HG02610 (cell line): ENCODE results near the gene SLC10A7.
A peak's percentile ranks its signal among the peaks of the same experiment; 100 is the strongest.

Experiments used
- ATAC-seq: cut with Tn5 transposase; IDR thresholded peaks from one replicate; pipeline ENCODE4 v1.9.1; 2021; ENCODE audit warnings: mild to moderate bottlenecking, moderate library complexity; ENCODE audit not compliant: unreplicated experiment

SLC10A7 gene

DNA sequence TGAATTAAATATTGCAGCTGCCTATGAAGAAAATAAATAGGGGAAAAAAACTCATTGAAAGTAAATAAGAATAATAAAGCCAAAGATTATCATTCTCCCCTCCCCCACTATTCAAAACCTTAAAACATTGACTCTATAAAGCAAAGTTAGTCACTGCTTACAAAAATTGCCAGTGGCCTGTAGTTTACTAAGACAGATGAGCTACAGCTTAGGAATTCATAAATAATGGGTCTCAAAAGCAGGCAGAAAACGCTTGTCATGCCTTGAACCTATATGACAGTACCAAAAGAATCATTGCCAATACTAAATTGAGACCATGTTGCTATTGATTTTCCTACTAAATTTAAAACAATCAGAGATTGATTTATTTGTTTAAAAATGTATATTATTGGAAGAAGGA lies 78.9 kb downstream of the SLC10A7 start:
- no peak for ATAC-seq

DNA sequence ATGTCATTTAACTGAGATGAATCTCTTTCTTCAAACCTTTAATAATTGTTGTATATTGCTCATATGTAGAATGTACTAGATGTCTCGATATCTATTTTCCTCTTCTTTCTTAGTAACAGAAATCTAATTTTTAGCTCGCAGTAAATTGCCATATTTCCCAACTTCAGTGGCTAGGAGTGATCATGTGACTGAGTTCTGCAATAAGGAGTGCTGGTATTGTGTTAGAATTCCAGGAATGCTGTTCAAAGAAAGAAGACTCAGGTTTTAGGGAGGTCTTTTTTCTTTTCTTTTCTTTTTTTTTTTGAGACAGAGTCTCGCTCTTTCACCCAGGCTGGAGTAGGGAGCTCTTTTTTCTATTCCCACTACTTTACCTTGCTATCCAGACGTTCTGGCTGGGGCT lies 81.7 kb downstream of the SLC10A7 start:
- ATAC-seq: no peak

DNA sequence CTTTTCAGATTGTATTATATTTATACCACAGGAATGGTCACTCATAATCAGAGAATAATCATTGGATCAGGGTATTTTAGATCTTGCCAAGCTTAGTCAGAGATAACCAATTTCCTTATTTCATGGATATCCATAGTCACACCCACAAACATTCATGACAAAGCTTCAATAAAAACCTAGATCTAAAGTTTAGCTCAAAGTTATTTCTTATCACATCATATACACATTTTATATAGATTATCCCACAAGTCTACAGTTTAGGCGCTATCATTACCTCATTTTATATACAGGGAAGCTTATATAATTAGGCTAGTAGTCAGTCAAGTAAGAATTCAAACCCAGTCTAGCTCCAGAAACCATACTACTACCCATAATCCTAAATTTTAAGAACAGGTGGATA lies 82.3 kb downstream of the SLC10A7 start:
- ATAC-seq: no peak

DNA sequence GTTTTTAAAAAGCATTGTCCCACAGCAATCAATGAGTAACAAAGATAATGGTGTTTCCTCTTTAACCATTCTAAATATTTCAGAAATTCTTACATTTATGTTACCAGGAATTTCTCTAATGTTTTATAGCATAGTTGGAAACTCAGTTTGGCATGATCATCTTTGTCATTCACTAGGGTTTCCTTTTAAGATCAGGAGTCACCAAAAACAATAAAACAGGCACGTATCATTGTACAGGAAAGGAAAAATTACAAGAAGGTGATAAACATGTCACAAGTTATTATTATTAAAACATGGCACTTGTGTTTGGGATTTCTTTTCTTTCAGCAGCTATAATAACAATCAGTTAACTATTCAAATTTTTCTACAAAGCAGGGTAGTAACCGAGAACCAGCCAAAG lies 84.0 kb downstream of the SLC10A7 start:
- ATAC-seq: no peak

DNA sequence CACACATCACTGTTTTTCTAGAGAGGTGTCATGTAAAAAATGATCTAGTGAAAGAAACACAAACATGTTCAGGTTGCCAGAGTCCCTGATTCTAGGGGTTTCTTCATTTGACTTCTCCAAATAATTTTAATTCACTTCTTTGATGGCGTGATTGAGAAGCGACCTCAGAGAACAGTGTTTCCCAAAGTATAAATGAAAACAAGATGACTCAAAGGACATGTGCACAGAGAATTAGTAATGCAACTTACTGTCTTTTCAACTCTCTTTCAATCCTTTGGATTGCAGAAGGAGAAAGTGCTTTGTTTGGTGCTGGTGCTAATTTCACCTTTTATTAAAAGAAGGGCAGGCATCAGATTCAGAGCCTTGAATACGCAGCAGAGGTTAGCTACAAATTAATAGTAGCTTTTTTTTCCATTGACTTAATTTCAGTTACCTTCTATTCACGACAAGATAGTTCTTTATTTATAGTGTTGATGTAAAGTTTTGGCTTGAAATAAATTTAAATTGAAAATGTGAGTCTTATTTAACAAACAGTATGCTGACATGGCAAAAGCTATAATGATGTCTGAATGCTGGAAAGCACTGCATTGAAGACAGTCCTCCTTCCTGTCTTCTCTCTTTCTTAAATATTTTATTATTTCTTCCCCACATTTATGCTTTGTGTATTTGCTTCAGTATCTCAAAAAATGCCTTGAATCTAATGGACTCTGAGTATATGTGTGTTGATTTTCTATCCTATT lies 85.1 kb downstream of the SLC10A7 start:
- ATAC-seq: no peak

DNA sequence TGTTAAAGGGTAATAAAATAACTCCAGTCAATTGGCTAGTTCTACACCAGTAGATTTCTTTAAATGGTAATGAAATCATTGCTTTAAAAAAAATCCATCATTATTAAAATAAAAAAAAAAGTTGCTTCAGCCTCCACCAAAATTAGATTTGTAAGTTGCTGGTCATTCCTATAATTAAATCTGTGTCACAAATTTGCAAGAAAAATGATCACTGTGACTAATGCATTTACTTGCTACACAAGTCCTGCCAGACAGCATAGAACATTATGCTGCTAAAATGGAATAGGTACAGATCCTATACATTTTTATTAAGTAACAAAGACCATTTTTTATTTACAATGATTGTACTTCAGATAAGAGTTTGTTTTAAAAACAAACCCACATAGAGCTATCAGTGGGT lies 85.8 kb downstream of the SLC10A7 start:
- no peak for ATAC-seq

DNA sequence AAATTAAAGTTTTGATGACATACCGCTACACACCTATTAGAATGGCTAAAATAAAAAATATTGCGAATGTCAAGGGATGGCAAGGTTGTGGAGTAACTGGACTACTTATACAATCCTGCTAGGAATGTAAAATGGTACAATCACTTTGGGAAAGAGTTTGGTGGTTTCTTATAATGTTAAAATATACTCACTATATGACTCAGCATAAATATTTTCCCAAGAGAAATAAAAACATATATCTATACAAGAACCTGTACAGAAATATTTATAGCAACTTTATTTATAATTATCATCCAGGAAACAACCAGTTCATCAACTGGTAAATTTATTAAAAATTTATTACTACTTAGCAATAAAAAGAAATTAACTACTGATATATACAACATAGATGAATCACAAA lies 89.7 kb downstream of the SLC10A7 start:
- ATAC-seq: no peak

DNA sequence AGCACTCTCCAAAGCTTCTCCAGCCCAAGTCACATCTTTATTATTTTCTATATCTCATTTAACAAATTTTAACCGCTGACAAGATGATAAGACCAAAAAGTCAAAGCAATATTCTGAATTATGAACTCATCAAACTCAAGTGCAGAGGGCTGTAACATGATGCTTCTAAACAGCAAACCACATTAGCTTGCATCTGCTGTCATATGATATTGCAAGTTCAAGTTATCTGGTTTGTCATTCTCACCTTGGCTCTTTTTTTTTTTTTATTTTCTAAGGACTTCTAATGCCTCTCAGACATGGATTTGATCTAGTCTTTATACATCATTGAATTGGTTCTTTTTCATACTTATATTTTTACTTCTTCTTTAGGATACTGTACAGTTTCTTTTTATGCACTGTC lies 93.4 kb downstream of the SLC10A7 start:
- ATAC-seq: no peak

DNA sequence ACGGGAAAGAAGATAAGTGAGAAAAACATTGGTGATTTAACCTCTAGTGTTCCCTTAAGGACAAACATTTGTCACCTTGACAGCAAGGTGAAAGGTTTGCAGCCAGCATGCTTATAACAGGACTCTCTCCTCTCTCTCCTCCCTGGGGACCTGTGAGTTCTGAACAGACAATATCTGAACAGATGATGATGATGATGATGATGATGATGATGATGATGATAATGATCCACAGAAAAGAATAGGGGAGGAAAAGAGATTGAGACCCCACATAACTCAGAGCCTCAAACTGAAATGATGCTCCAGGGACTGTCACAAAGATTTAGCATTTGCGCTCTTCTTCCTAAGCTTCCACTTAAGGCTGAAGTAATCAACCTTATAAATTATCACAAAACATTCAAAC lies 103.9 kb downstream of the SLC10A7 start:
- ATAC-seq: no peak

DNA sequence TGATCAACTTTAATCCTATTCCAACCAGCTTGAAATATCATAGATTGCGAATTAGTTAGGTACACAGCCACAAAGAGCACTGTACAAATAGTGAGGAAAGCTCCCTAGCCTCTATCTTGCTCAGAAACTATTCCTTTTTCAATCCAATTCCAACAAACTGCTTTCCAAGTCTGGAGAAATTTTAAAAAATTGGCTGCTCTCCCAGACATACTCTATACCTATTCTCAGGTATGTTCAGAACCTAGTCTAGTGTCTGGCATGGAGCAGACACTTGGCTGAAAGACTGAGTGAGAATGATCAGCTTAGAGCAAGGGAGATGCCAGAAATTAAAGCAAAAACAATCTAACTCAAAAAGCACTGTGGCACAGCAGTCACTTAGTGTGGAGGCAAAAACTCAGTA lies 105.9 kb downstream of the SLC10A7 start:
- ATAC-seq: no peak

DNA sequence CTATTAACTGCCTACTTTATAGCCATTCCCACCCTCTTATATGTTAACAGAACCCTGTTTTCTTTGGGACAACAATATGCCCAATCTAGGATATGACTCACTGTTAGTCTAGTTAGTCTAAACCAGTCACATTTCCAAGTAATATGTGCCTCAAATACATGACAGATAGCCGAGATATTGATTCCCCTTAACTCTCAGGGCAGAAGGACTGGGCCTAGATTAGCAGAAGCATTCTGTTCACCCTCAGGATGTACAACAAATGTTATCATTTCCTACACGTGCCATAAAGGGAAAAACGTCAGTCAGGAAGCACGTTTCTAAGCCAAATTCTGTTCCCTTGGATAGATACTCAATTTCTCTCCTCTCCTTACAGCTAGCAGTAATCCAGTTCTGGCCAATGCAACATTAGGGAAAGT lies 114.1 kb downstream of the SLC10A7 start:
- ATAC-seq: no peak

DNA sequence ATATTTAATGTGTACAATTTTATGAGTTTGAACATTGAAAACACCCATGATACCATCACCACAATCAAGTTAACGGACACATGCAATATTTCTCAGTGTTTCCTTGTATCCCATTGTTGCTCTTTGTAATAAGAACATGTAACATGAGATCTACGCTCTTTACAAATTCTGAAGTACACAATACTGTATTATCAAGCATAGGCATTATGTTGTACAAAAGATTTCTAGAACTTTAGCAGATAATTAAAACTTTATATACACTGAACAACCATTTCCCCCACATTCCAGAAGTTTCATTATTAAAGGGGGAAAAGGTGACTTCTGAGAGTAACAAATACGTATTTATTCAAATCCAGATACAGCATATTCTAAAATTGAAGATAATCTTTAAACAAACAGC lies 114.5 kb downstream of the SLC10A7 start:
- no peak for ATAC-seq

DNA sequence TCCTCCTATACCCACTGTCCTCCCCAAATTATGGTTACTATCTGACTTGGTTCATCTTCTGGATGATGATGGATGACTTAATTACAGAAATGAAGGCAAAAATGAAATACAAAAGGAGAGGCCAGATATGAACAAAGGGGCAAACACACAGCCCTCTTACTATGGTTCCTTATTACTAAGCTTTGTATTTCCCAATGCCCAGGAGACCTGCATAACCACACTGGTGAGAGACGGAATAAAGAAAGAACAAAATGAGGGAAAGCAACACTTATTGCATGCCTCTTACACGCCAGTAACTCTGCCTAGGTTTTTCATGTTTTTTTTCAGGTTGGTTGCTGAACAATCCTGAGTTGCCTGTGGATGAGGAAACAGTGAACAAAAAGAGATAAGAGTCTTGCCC lies 120.5 kb downstream of the SLC10A7 start:
- ATAC-seq: peak; percentile 67

DNA sequence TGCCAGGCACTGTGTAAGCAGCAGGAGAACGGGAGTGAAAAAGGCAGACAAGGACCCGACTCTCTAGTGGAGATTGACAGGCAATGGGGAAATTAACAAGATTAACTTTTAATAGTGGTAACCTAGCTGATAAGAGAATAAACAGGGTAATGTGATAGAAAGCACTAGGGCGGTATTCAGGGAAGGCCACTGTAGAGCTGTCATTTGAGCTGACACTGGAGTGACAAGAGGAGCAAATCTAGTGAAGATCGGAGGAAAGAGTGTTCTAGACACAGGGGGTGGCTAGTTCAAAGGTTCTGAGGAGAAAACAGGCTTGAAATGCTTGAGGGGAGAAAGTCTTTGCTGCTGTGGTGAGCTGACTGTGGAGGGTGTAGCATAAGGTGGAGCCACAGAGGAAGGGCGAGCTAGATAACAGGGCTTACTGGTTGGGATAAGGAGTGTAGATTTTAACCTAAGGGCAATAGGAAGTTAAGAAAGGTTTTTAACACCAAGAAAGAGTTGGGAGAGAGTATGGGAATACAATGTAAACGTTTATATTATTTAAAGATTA lies 122.8 kb downstream of the SLC10A7 start:
- no peak for ATAC-seq

DNA sequence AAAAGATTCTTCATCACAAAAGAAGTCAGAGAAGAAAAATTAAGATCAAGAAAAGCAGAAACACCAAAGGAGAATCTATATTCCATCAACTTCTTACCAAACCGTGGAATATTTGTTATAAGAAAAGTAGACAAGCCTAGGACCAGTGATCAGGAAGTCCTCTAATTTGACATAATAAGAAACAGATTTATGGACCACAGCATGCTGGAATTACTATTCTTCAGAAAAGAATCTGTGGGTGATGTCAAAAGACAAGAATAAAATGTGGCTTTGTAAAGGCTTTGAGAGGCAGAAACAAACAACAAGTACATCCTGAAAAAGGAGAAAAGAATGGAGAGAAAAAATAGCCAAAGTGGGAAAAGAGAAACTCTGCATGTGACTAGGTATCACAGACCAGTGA lies 123.3 kb downstream of the SLC10A7 start:
- ATAC-seq: no peak

DNA sequence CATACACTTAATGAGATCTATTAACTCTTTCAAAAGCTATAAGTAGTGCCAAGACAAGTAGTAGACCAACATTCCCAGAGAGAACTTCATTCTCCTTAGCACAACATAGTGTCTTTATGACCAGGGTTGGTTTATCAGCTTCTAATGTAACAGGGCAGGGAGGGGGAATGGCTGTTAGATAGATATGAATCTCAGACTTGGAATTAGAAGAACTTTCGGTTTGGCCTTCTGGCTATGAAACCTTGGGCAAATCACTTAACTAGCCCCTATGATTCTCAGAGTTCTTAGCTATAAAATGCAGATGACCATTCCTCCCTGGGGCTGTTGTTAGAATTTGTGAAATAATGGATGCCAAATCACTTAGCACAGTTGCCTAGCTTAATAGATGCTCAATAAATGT lies 132.2 kb downstream of the SLC10A7 start:
- ATAC-seq: no peak

DNA sequence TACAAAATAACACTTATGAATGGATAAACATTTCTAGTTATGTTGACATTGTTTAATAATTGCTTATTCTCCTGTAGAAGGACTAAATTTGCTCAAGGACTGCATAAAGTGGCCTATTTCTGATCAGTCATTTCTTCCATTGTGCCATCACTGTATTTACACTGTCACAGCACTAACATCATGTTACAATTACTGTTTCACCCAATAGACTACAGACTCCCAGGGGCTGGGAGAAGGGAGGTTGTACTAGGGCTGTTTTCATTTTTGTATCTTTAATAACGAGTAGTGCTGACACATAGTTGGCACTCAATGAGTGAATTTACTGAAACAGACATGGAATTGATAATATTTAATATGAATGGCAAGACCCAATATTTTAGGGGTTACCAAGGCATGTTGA lies 139.5 kb downstream of the SLC10A7 start:
- no peak for ATAC-seq

DNA sequence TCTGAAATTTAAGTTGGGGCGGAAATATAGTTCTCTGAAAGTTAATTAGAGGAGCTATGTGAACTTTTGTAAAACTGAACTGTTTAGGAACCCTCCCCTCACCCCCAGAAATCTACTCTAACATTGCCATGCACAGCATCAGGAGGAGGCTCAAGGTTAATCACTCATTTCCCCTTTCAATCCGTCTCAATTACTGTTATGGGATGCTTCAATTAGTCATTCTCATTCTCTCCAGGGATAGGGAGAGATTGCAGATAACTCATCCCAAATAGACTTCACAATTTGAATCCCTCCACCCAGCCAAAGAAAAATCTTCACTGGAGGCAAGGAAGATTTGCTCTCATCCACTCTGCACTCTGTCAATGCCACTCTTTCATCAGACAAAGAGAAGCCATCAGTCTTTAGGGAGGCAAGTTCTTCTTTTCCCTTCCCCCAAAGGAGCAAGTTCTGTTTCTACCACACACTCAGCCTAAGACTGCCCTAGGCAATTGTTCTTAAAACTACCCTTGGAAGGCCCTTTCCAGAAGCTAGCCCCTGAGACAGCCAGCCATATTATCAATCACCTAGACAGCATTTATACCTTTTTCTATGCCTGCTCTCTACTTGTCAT lies 140.4 kb downstream of the SLC10A7 start:
- no peak for ATAC-seq

DNA sequence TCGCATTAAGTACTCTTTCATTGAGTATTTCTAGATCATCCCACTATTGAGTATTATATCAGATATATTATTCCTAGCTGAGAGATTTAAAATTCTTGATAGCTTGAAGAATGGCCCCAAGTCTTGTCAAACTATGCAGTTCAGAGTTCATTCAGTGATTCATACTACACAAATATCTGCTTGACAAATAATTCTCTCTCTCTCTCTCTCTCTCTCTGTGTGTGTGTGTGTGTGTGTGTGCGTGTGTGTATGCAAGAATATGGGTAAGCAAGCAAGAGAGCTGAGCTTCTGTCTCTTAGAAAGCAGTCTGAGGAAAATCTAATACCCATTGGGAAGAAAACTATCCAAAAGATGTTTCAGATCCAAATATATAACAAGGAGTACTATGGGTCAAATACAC lies 142.0 kb downstream of the SLC10A7 start:
- no peak for ATAC-seq

DNA sequence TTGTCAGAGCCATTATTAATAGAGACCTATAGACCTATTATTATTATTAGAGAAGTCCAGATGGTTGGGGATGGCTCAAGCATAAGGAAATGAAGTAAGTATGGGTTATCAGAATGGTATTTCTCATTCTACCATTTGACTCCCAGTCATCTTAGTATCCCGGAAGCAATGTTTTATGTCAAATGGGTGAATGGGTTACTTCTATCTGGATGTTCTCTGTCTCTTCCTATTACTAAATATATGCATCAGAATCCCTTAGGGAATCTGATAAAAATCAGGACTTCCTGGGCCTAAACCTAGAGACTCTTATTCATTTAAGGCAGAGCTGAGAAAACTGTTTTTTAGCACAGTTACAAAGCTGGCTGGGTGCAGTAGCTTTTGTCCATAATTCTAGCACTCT lies 149.9 kb downstream of the SLC10A7 start:
- ATAC-seq: no peak

DNA sequence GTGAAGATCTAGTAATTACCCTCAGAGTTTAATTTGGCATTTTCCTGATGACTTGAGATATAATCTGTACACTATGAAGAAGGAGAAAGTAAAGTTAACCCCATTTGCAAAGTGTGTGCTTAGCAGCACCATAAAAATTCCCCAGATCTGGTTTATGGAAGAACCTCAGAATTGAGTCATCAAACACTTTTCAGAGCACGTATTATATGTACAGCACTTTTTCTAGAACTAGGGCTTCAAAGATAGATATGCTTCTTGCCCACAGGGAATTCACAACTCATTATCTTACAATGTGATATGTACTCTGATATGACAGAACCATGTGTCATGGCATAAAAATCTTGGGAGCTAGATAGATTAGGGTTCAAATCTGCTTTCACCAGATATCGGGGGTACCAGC lies 150.9 kb downstream of the SLC10A7 start:
- no peak for ATAC-seq

DNA sequence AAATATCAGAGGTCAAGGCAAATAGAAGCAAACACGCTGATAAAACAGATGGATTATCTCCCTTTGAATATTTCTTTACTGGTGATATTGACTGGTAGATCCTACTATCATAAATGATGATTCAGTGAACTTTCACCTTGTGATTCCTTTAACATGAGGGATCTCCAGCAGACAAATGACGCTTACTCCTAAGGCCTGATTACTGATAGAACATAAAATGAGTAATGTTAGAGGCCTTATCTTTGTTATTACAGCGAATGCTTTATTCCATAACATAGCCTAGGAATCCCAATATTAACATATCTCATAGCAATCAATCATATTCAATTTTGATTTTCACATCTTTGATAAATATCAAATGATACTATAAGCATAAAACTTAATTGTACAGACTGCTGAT lies 152.3 kb downstream of the SLC10A7 start:
- ATAC-seq: no peak

DNA sequence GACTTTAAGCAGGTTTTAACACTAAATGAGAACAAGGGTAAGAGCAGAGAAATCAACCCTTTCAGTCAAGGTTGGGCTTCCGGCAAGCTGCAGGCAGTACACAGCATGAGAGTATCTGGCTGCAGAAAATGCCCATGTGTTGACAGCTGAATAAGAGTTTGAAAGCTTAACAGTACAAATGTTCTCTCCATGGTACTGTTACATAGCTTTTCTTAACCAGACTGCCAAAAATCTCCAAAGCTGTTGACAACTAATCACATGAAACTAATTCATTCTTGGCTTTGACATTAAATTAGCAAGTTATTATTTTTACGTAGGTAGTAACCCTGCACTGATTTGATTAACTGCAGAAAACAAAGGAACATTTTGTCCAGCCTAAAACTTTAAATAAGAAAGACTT lies 153.5 kb downstream of the SLC10A7 start:
- ATAC-seq: peak; percentile 53
